ENCODE results near the gene CLEC4M.

GRCh38 chr19:7811989-7812388 lies 48.9 kb downstream of the CLEC4M start:
- TF ChIP-seq CTCF (IDR thresholded peaks at IDR 0.05), result no peak
- TF ChIP-seq ZFX (IDR thresholded peaks at IDR 0.05; ENCODE audit: borderline replicate concordance), result no peak
